A673 (cell line): ENCODE results near the gene SLC7A8. TPM values are rescaled to one million over a fixed set of nuclear protein-coding genes. Genes with fewer than 3 reads are reported as not detected.

Experiments used
- BruUV-seq: library from RNA; stranded (reverse); fragments of 400-500 nt; replicated peaks from 2 replicates; lab custom pipeline; 2021; lab: Mats Ljungman, UMichigan
- CTCF ChIA-PET: fragments of 300-600 bp; sonication (Branson Sonifier 250); formaldehyde crosslinking; loops from one replicate; lab custom pipeline; 2022; ENCODE audit warnings: antibody characterized with exemption; lab: Charles Lee
- POLR2A ChIA-PET: fragments of 300-600 bp; sonication (Branson Sonifier 250); formaldehyde crosslinking; loops from one replicate; lab custom pipeline; 2022; ENCODE audit warnings: antibody characterized with exemption; ENCODE audit not compliant: low non-redundant PET; lab: Charles Lee
- DNase-seq: peaks from one replicate; pipeline ENCODE4 v3.0.0-alpha.2; 2015; ENCODE audit warnings: low spot score
- H3K27ac ChIP-seq: fragments of 200-600 bp; sonication (generic); 2 replicates; pipeline ENCODE4 v1.5.1; 2016; ENCODE audit warnings: mixed run types, low read depth, mild to moderate bottlenecking, mixed read lengths, antibody characterized with exemption, low read length; ENCODE audit not compliant: poor library complexity, severe bottlenecking
- H3K27me3 ChIP-seq: fragments of 200-600 bp; sonication (generic); replicated peaks from 2 replicates; pipeline ENCODE4 v1.6.1; 2017; ENCODE audit warnings: mixed run types, low read depth, mild to moderate bottlenecking, mixed read lengths, antibody characterized with exemption, low read length; ENCODE audit not compliant: insufficient read depth, poor library complexity
- H3K36me3 ChIP-seq: fragments of 200-600 bp; sonication (generic); 2 replicates; pipeline ENCODE4 v1.6.1; 2016; ENCODE audit warnings: mixed run types, mild to moderate bottlenecking, mixed read lengths, antibody characterized with exemption, low read length; ENCODE audit not compliant: insufficient read depth, poor library complexity, severe bottlenecking
- H3K4me1 ChIP-seq: fragments of 200-600 bp; sonication (generic); 2 replicates; pipeline ENCODE4 v1.6.1; 2017; ENCODE audit warnings: mixed run types, mild to moderate bottlenecking, mixed read lengths, antibody characterized with exemption, low read length; ENCODE audit not compliant: insufficient read depth, poor library complexity, severe bottlenecking
- H3K4me3 ChIP-seq: fragments of 200-600 bp; sonication (generic); 2 replicates; pipeline ENCODE4 v1.5.1; 2016; ENCODE audit warnings: low read depth, mixed run types, mild to moderate bottlenecking, mixed read lengths, low read length; ENCODE audit not compliant: poor library complexity, severe bottlenecking
- H3K9me3 ChIP-seq: fragments of 200-600 bp; sonication (generic); 2 replicates; pipeline ENCODE4 v1.6.1; 2016; ENCODE audit warnings: mixed run types, low read depth, mild to moderate bottlenecking, mixed read lengths, antibody characterized with exemption, low read length; ENCODE audit not compliant: poor library complexity, severe bottlenecking
- CTCF ChIP-seq: fragments of 300-800, 200-600 bp; sonication (generic); conservative IDR thresholded peaks from 2 replicates; pipeline ENCODE4 v1.5.1; 2017; ENCODE audit warnings: low read depth, mild to moderate bottlenecking, antibody characterized with exemption, low read length, moderate library complexity, mixed read lengths
- EZH2 ChIP-seq: fragments of 200-600 bp; sonication (generic); IDR thresholded peaks from 2 replicates; pipeline ENCODE4 v1.6.1; 2017; ENCODE audit warnings: borderline replicate concordance, low read depth, mild to moderate bottlenecking, mixed read lengths, antibody characterized with exemption, low read length; ENCODE audit not compliant: poor library complexity, severe bottlenecking
- intact Hi-C: fragments of 100-400 bp; cut with micrococcal nuclease; formaldehyde crosslinking; loops from one replicate; pipeline ENCODE4 v1.10.0; 2022; ENCODE audit not compliant: unreplicated experiment
- total RNA-seq: library from RNA; stranded (reverse); gene quantifications from 2 replicates; pipeline ENCODE4 v1.2.3, GENCODE V29; 2021

The SLC7A8 gene
- total RNA-seq, 1 experiment from 2014 or later = 18.3 TPM

- ChIA-PET POLR2A (no interaction called here), CTCF (interaction anchor here (0.5 kb wide), 1 partner anchor 1002 kb away, joined by 4 read pairs; no protein-coding TSS in a partner anchor)
- Histone ChIP-seq H3K9me3 (no peaks in the 10 kb centered on the region), H3K36me3 (peaks cover 94% of the 10 kb centered on the region), H3K4me1 (no peaks in the 10 kb centered on the region), H3K27ac (no peak overlapping the region), H3K4me3 (no peak overlapping the region), H3K27me3 (no peaks in the 10 kb centered on the region)
- no TSS peak for BruUV-seq
- DNase-seq = no peak
- intact Hi-C loops = no loop called here
- TF ChIP-seq CTCF = no peak
- no peak for TF ChIP-seq EZH2
These were observed 96.9 kb downstream of the SLC7A8 start for GRCh38 chr14:23086565-23086964.

- CTCF ChIA-PET = interaction anchor here (1.1 kb wide), 1 partner anchor 8 kb away, joined by 3 read pairs; no protein-coding TSS in a partner anchor
- DNase-seq = no peak
- H3K4me1 ChIP-seq = no peaks in the 10 kb centered on the region
- no peak overlapping the region for H3K4me3 ChIP-seq
- no TSS peak for BruUV-seq
- H3K27me3 ChIP-seq = no peaks in the 10 kb centered on the region
- H3K9me3 ChIP-seq = no peaks in the 10 kb centered on the region
- intact Hi-C loops = no loop called here
- H3K27ac ChIP-seq = no peak overlapping the region
- TF ChIP-seq CTCF = no peak
- TF ChIP-seq EZH2 = no peak
- POLR2A ChIA-PET = no interaction called here
- peaks cover 96% of the 10 kb centered on the region for H3K36me3 ChIP-seq
These were observed 98.0 kb downstream of the SLC7A8 start for GRCh38 chr14:23085458-23085857.

- H3K27ac ChIP-seq = no peak overlapping the region
- H3K27me3 ChIP-seq = no peaks in the 10 kb centered on the region
- no peaks in the 10 kb centered on the region for H3K4me1 ChIP-seq
- intact Hi-C loops = no loop called here
- ChIA-PET CTCF (no interaction called here), POLR2A (interaction anchor here (0.7 kb wide), 1 partner anchor 220 kb away, joined by 3 read pairs; no protein-coding TSS in a partner anchor)
- no TSS peak for BruUV-seq
- peaks cover 96% of the 10 kb centered on the region for H3K36me3 ChIP-seq
- no peaks in the 10 kb centered on the region for H3K9me3 ChIP-seq
- DNase-seq = no peak
- no peak for TF ChIP-seq EZH2
- no peak for TF ChIP-seq CTCF
- no peak overlapping the region for H3K4me3 ChIP-seq
These were observed 103.0 kb downstream of the SLC7A8 start for GRCh38 chr14:23080474-23080873.
